Measurements from ENCODE around the gene PTGES.
"Not testable (repeated sequence)": the region's sequence is repeated elsewhere in the genome, so short reads cannot be mapped to it uniquely, and the experiment has no call there.

The PTGES gene

GRCh38 chr9:129752900-129753729, at the start of gene PTGES:
Gene PTGES (minus strand): TSS chr9:129753042. CDS start chr9:129753012, 30 bp downstream.
- peak; percentile 41 for DNase-seq

GRCh38 chr9:129801504-129801903, 48.7 kb upstream of the PTGES start:
- DNase-seq, result no peak

DNA sequence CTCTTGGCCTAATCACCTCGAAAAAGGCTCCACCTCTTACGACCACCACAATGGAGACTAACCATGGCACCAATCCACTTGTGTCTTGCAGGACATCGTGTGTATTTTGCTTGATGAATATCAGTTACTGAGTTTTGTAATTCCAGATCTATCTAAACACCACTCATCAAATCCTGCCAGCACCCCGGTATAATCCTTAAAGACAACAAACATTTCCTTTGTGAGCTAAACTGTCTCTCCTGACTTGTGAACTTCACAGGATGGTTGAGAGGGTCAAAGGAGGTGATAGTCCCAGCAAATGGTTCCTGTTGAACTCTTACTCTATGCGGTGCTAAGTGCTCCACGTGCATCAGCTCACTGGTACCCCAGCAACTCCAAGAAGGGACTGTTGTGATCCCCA, 46.1 kb upstream of the PTGES start:
- DNase-seq, result no peak

DNA sequence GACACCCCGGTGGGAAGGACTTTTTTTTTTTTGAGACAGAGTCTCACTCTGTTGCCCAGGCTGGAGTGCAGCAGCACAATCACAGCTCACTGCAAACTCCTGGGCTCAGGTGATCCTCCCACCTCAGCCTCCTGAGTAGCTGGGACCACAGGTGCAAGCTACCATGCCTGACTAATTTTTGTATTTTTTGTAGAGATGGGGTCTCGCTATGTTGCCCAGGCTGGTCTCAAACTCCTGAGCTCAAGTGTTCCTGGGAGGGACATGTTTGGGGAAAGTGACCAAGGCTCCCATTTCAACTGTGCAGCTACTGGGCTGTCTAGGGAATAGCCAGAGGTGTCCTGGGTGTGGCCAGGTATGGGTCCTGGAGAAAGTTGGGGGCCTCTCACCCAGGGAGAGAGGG, 43.2 kb upstream of the PTGES start:
- not testable (repeated sequence) for DNase-seq

DNA sequence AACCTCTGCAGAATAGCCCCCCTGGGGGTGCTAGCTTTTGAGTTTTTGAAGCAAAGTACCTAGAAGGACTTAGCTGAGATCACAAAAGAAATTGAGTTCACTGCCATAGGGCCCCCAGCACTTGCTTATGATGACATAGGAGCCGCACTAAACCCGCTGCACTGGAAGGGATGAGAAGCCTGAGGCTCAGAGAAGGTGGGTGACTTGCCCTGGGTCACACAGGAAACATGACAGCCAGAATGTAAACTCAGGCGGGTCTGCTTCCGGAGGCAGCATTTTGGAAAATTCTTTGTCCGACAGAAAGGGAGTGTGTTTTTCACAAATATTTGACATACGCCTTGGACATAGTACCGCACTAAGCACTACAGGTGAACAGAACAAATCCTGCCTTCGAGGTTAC, 41.7 kb upstream of the PTGES start:
- no peak for DNase-seq

- DNase-seq, result no peak
Measured at GRCh38 chr9:129786481-129786880, 33.6 kb upstream of the PTGES start.

DNA sequence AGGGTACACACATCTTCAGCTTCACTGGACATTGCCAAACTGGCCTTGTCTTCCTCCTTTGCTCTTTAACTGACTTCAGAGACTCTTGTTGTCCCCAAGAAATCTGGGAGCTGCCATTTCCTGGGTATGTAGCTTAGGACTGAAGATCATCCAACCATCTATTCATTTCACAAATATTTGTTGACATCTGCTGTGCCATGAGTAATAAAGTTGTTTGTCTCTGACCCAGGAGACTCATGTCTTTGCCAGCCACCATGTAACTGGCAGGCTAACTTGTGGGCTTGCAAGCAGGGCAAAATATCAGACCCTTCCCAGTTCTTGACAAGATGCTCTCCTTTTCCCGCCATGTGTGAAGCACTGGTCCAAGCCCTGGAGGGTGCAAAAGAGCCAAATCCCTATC, 33.0 kb upstream of the PTGES start:
- no peak for DNase-seq

GRCh38 chr9:129784970-129785369, 32.1 kb upstream of the PTGES start:
- DNase-seq, result not testable (repeated sequence)

- peak; percentile 75 for DNase-seq
Measured at GRCh38 chr9:129783516-129784361, 30.9 kb upstream of the PTGES start.

DNA sequence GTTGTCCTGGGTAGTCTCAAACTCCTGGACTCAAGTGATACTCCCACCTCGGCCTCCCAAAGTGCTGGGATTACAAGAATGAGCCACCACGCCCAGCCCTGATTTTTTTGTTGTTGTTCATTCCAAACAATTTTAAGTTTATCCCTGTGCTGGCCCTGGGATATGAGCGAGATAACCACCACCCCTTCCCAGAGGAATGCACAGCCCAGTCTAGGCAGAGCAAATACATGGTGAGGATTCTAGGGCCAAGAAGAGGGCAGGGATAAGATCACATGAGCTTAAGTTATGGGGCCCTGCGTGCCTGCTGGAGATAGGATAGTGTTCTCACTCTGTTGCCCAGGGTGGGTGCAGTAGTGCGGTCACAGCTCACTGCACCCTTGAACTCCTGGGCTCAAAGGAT, 29.1 kb upstream of the PTGES start:
- DNase-seq, result no peak

- no peak for DNase-seq
Measured at GRCh38 chr9:129781131-129781530, 28.3 kb upstream of the PTGES start.

DNA sequence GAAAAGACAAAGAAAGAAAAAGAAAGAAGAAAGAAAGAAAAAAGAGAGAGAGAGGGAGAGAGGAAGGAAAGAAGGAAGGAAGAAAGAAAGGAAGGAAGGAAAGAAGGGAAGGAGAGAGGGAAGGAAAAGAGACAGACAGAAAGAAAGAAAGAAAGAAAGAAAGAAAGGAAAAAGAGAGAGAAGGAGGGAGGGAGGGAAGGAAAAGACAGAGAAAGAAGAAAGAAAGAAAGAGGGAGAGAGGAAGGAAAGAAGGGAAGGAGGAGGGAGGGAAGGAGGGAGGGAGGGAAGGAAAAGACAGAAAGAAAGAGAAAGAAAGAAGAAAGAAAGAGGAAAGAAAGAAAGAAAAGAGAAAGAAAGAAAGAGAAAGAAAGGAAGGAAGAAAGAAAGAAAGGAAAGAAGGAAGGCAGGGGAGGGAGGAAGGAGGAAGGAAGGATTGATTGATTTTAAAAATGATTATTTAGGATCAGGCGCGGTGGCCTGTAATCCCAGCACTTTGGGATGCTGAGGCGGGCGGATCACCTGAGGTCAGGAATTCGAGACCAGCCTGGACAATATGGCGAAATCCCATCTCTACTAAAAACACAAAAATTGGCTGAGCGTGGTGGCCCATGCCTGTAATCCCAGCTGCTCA, 26.8 kb upstream of the PTGES start:
- no peak for DNase-seq

GRCh38 chr9:129778469-129778868, 25.6 kb upstream of the PTGES start:
- no peak for DNase-seq

DNA sequence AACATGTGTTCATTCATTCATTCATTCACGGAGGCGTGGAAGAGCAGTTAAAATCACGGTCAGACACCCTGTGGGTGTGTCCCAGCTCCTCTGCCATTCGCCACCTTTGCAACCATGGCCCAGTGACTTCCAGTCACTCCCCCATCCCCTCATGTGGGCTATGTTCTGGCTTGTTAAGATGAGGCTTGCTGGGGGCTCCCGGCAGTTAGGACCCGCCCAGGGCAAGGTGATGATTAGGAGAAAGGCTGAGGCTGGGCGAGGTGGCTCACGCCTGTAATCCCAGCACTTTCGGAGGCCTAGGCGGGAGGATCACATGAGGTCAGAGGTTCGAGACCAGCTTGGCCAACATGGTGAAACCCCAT, 24.9 kb upstream of the PTGES start:
- DNase-seq, result no peak

GRCh38 chr9:129776938-129777768, 24.3 kb upstream of the PTGES start:
- peak; percentile 74 for DNase-seq

DNA sequence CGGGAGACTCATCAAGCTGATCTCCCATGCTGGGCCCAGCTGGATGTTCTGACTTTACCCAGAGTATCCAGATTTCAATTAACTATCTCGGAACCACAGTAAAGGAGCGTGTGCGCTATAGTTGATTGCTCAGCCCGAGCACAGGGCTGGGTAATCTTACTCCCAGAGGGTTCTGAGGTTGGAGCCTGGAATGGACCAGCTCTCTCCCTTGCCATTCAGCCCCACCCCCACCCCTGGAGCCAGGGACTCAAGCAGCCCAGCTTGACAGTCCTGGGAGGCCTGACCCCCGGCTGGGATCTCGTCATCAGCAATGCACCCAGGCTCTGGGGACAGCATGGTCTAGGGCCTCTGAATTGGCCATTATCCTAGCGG, 23.7 kb upstream of the PTGES start:
- no peak for DNase-seq

GRCh38 chr9:129776096-129776495, 23.3 kb upstream of the PTGES start:
- not testable (repeated sequence) for DNase-seq

- no peak for DNase-seq
Measured at GRCh38 chr9:129775448-129775798, 22.6 kb upstream of the PTGES start.

- DNase-seq, result no peak
Measured at GRCh38 chr9:129774791-129775447, 22.1 kb upstream of the PTGES start.

DNA sequence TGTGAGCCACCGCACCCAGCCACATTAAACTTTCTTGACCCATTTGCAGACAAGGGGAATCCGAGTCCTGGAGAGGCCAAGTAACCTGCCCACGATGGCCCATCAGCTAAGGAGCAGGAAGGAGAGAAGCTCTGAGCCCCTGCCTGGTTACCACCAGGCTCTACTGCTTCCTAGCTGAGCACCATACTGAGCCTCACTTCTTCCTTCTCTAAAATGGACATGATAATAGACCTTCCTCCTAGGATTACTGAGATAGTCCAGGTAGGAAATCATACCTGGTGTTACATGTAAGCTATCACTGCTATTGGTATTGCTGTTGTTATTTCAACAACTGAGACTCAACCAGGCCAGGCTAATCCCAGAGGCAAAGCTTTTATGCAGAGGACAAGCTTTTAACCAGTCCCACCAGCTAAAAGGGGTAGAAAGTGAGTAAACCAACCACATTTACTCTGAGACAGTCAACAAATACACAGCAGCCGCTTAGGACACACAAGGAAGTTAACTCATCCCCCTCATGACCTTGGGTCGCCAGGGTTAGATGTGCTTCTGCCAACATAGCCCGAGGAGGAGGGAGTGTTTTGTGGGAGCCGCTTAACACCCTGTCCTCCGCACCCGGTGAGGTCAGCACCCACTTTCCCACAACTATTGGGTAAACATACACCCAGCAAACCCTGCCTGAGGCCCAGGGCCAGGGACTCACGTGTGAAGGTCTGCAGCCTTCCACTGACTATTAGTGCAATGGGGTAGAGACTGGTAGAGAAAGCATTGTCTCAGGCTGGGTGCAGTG, 20.6 kb upstream of the PTGES start:
- DNase-seq, result no peak

GRCh38 chr9:129770741-129771140, 17.9 kb upstream of the PTGES start:
- DNase-seq, result no peak

All from stimulated activated CD4-positive, alpha-beta T cell treated with anti-CD3 and anti-CD28 coated beads, Interleukin-1b, Interleukin-23, amount 100 ng/mL, for 48 hours (primary cell).